ENCODE measurements around the gene NPC1. TPM values are rescaled to one million over a fixed set of nuclear protein-coding genes. Genes with fewer than 3 reads are reported as not detected.

The NPC1 gene
- total RNA-seq, 1 experiment from 2014 or later = 38.3 TPM

GRCh38 chr18:23523429-23524212 is 62.7 kb downstream of the NPC1 start:
- Mint-ChIP-seq H3K4me3 (no peak overlapping the region), H3K27me3 (ENCODE audit: low read depth) (no peaks in the 10 kb centered on the region), H3K9me3 (no peaks in the 10 kb centered on the region), H3K36me3 (peaks cover 56% of the 10 kb centered on the region), H3K27ac (peak overlapping the region; percentile 2; the same call in 1 of the 2 replicates), H3K4me1 (no peaks in the 10 kb centered on the region)
- CTCF ChIA-PET = interaction anchor here (2.0 kb wide), 1 partner anchor 25 kb away, joined by 8 read pairs; no protein-coding TSS in a partner anchor
- TF ChIP-seq NR1H2 (CRISPR knock-in tag; IDR thresholded peaks at IDR 0.05) = no peak
- TF ChIP-seq TEAD1 (CRISPR knock-in tag; IDR thresholded peaks at IDR 0.05) = no peak
- TF ChIP-seq ZNF512 (CRISPR knock-in tag; IDR thresholded peaks at IDR 0.05; ENCODE audit: borderline replicate concordance) = no peak
- TF ChIP-seq, protein P1, sequence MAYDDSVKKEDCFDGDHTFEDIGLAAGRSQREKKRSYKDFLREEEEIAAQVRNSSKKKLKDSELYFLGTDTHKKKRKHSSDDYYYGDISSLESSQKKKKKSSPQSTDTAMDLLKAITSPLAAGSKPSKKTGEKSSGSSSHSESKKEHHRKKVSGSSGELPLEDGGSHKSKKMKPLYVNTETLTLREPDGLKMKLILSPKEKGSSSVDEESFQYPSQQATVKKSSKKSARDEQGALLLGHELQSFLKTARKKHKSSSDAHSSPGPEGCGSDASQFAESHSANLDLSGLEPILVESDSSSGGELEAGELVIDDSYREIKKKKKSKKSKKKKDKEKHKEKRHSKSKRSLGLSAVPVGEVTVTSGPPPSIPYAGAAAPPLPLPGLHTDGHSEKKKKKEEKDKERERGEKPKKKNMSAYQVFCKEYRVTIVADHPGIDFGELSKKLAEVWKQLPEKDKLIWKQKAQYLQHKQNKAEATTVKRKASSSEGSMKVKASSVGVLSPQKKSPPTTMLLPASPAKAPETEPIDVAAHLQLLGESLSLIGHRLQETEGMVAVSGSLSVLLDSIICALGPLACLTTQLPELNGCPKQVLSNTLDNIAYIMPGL (CRISPR knock-in tag; IDR thresholded peaks at IDR 0.05) = no peak
- no peak for TF ChIP-seq ATF2 (CRISPR knock-in tag; IDR thresholded peaks at IDR 0.05; ENCODE audit: borderline replicate concordance, low read depth)
- TF ChIP-seq MLX (CRISPR knock-in tag; IDR thresholded peaks at IDR 0.05) = no peak
- no peak for TF ChIP-seq ZNF423 (CRISPR knock-in tag; IDR thresholded peaks at IDR 0.05)
- TF ChIP-seq MXD4 (CRISPR knock-in tag; IDR thresholded peaks at IDR 0.05; ENCODE audit: borderline replicate concordance) = no peak
- TF ChIP-seq, protein P2, sequence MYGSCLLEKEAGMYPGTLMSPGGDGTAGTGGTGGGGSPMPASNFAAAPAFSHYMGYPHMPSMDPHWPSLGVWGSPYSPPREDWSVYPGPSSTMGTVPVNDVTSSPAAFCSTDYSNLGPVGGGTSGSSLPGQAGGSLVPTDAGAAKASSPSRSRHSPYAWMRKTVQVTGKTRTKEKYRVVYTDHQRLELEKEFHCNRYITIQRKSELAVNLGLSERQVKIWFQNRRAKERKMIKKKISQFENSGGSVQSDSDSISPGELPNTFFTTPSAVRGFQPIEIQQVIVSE (CRISPR knock-in tag; IDR thresholded peaks at IDR 0.05; ENCODE audit: borderline replicate concordance) = no peak
- TF ChIP-seq, protein P3, sequence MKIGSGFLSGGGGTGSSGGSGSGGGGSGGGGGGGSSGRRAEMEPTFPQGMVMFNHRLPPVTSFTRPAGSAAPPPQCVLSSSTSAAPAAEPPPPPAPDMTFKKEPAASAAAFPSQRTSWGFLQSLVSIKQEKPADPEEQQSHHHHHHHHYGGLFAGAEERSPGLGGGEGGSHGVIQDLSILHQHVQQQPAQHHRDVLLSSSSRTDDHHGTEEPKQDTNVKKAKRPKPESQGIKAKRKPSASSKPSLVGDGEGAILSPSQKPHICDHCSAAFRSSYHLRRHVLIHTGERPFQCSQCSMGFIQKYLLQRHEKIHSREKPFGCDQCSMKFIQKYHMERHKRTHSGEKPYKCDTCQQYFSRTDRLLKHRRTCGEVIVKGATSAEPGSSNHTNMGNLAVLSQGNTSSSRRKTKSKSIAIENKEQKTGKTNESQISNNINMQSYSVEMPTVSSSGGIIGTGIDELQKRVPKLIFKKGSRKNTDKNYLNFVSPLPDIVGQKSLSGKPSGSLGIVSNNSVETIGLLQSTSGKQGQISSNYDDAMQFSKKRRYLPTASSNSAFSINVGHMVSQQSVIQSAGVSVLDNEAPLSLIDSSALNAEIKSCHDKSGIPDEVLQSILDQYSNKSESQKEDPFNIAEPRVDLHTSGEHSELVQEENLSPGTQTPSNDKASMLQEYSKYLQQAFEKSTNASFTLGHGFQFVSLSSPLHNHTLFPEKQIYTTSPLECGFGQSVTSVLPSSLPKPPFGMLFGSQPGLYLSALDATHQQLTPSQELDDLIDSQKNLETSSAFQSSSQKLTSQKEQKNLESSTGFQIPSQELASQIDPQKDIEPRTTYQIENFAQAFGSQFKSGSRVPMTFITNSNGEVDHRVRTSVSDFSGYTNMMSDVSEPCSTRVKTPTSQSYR (CRISPR knock-in tag; IDR thresholded peaks at IDR 0.05) = no peak
- POLR2A ChIA-PET = no interaction called here
- no peak for DNase-seq (ENCODE audit: low spot score)
- no peak for ATAC-seq

DNA sequence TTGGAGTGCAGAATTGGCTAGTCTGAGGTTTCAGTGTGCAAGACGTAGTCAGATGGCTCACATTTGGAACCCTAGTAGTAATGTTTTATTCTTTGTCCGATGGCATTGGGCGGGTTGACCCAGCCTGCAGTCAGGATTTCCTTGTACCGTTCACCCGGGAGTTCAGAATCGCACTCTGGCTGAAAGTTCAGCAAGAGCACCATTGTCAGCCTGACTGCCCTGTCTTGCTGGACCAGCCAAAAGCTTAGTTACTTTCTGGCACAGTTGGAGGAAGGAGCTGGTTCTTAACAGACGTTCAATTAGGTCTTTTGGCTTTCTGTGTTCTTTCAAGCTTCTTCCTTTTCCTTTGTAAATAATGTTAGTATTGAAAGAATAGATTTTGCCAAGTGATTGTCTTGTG is 64.4 kb downstream of the NPC1 start:
- H3K27ac Mint-ChIP-seq = no peak overlapping the region
- H3K9me3 Mint-ChIP-seq = no peaks in the 10 kb centered on the region
- H3K4me3 Mint-ChIP-seq = no peak overlapping the region
- ChIA-PET POLR2A (no interaction called here), CTCF (no interaction called here)
- no peaks in the 10 kb centered on the region for H3K4me1 Mint-ChIP-seq
- no peak for DNase-seq (ENCODE audit: low spot score)
- peaks cover 63% of the 10 kb centered on the region for H3K36me3 Mint-ChIP-seq
- H3K27me3 Mint-ChIP-seq (ENCODE audit: low read depth) = no peaks in the 10 kb centered on the region
- TF ChIP-seq TP53 (CRISPR knock-in tag; IDR thresholded peaks at IDR 0.05) = no peak
- no peak for TF ChIP-seq ZNF416 (CRISPR knock-in tag; IDR thresholded peaks at IDR 0.05)
- TF ChIP-seq FOXP1 (CRISPR knock-in tag; IDR thresholded peaks at IDR 0.05; ENCODE audit: borderline replicate concordance) = no peak
- no peak for ATAC-seq
